Measurements from ENCODE around the gene AMBRA1.
A peak's percentile ranks its signal among the peaks of the same experiment; 100 is the strongest.

The AMBRA1 gene

GRCh38 chr11:46455834-46456233, 138.0 kb downstream of the AMBRA1 start:
- no peaks in the 10 kb centered on the region for H3K27me3 ChIP-seq (ENCODE audit: control insufficient read depth in 1 of 2, insufficient read depth in 1 of 2, low read length in 2 of 2)
- H2AFZ ChIP-seq (ENCODE audit: low read depth, low read length): no peak overlapping the region
- no peaks in the 10 kb centered on the region for H3K9me3 ChIP-seq (ENCODE audit: control insufficient read depth, low read length)
- no peak overlapping the region for H4K8ac ChIP-seq (ENCODE audit: low read length)
- H3K14ac ChIP-seq (ENCODE audit: low read length in 2 of 2): no peak overlapping the region
- no CpG with 5 or more reads among the region's 1 CpG for WGBS
- DNase-seq: no peak
- peaks cover 33% of the 10 kb centered on the region for H3K79me1 ChIP-seq (replicated peaks; ENCODE audit: low read length, poor library complexity, severe bottlenecking)
- H2BK120ac ChIP-seq (ENCODE audit: low read depth, low read length): no peak overlapping the region
- H3K18ac ChIP-seq (ENCODE audit: low read depth in 1 of 2, low read length in 2 of 2): no peak overlapping the region
- H3K4ac ChIP-seq (ENCODE audit: low read depth in 1 of 2, low read length in 2 of 2): no peak overlapping the region
- H2BK15ac ChIP-seq (ENCODE audit: low read depth, poor library complexity, severe bottlenecking): no peak overlapping the region
- H3K4me3 ChIP-seq (ENCODE audit: insufficient read depth in 1 of 2, low read depth in 1 of 2, low read length in 2 of 2): no peak overlapping the region
- no peak overlapping the region for H3K23ac ChIP-seq (ENCODE audit: low read length in 2 of 2)
- no peak overlapping the region for H3K4me2 ChIP-seq (ENCODE audit: low read length, poor library complexity, severe bottlenecking)
- H2BK5ac ChIP-seq (ENCODE audit: low read depth, low read length, poor library complexity, severe bottlenecking): no peak overlapping the region
- no peak overlapping the region for H4K91ac ChIP-seq (ENCODE audit: low read length)
- H2AK5ac ChIP-seq (ENCODE audit: low read length, severe bottlenecking): no peak overlapping the region
- no peaks in the 10 kb centered on the region for H3K4me1 ChIP-seq (ENCODE audit: control insufficient read depth, insufficient read depth, low read depth, low read length)
- no peak overlapping the region for H3K27ac ChIP-seq (ENCODE audit: low read length, poor library complexity, severe bottlenecking)
- no peak overlapping the region for H2BK12ac ChIP-seq (ENCODE audit: low read length in 2 of 2)
- H3K9ac ChIP-seq (ENCODE audit: low read length): no peak overlapping the region
- H3K36me3 ChIP-seq (ENCODE audit: control insufficient read depth in 1 of 2, insufficient read depth in 2 of 2, low read depth in 1 of 2, low read length in 2 of 2): no peaks in the 10 kb centered on the region

- Histone ChIP-seq H3K27me3 (ENCODE audit: control insufficient read depth in 1 of 2, insufficient read depth in 1 of 2, low read length in 2 of 2) (no peaks in the 10 kb centered on the region), H4K91ac (ENCODE audit: low read length) (no peak overlapping the region)
Observed at GRCh38 chr11:46452918-46453517, 140.8 kb downstream of the AMBRA1 start.

GRCh38 chr11:46451759-46452158, 142.1 kb downstream of the AMBRA1 start:
- no peak overlapping the region for H3K14ac ChIP-seq (ENCODE audit: low read length in 2 of 2)
- H2BK120ac ChIP-seq (ENCODE audit: low read depth, low read length): no peak overlapping the region
- no peak overlapping the region for H2AFZ ChIP-seq (ENCODE audit: low read depth, low read length)
- H2BK15ac ChIP-seq (ENCODE audit: low read depth, poor library complexity, severe bottlenecking): no peak overlapping the region
- no peak overlapping the region for H2BK12ac ChIP-seq (ENCODE audit: low read length in 2 of 2)
- H3K27me3 ChIP-seq (ENCODE audit: control insufficient read depth in 1 of 2, insufficient read depth in 1 of 2, low read length in 2 of 2): no peaks in the 10 kb centered on the region
- no peak overlapping the region for H3K9ac ChIP-seq (ENCODE audit: low read length)
- H3K4me2 ChIP-seq (ENCODE audit: low read length, poor library complexity, severe bottlenecking): no peak overlapping the region
- H4K8ac ChIP-seq (ENCODE audit: low read length): no peak overlapping the region
- no peak overlapping the region for H4K91ac ChIP-seq (ENCODE audit: low read length)
- H3K79me1 ChIP-seq (replicated peaks; ENCODE audit: low read length, poor library complexity, severe bottlenecking): peaks cover 25% of the 10 kb centered on the region
- no peaks in the 10 kb centered on the region for H3K36me3 ChIP-seq (ENCODE audit: control insufficient read depth in 1 of 2, insufficient read depth in 2 of 2, low read depth in 1 of 2, low read length in 2 of 2)
- no peak overlapping the region for H3K4ac ChIP-seq (ENCODE audit: low read depth in 1 of 2, low read length in 2 of 2)
- no peak overlapping the region for H3K18ac ChIP-seq (ENCODE audit: low read depth in 1 of 2, low read length in 2 of 2)
- H2BK5ac ChIP-seq (ENCODE audit: low read depth, low read length, poor library complexity, severe bottlenecking): no peak overlapping the region
- no peaks in the 10 kb centered on the region for H3K9me3 ChIP-seq (ENCODE audit: control insufficient read depth, low read length)
- no peak overlapping the region for H2AK5ac ChIP-seq (ENCODE audit: low read length, severe bottlenecking)
- H3K4me1 ChIP-seq (ENCODE audit: control insufficient read depth, insufficient read depth, low read depth, low read length): no peaks in the 10 kb centered on the region
- no peak for DNase-seq
- H3K27ac ChIP-seq (ENCODE audit: low read length, poor library complexity, severe bottlenecking): no peak overlapping the region
- H3K4me3 ChIP-seq (ENCODE audit: insufficient read depth in 1 of 2, low read depth in 1 of 2, low read length in 2 of 2): no peak overlapping the region
- H3K23ac ChIP-seq (ENCODE audit: low read length in 2 of 2): no peak overlapping the region

More at GRCh38 chr11:46452918-46453517, 140.8 kb downstream of the AMBRA1 start:
- H2BK120ac ChIP-seq (ENCODE audit: low read depth, low read length): no peak overlapping the region
- no peak overlapping the region for H3K23ac ChIP-seq (ENCODE audit: low read length in 2 of 2)
- no peak overlapping the region for H3K27ac ChIP-seq (ENCODE audit: low read length, poor library complexity, severe bottlenecking)
- no peak overlapping the region for H4K8ac ChIP-seq (ENCODE audit: low read length)
- H3K36me3 ChIP-seq (ENCODE audit: control insufficient read depth in 1 of 2, insufficient read depth in 2 of 2, low read depth in 1 of 2, low read length in 2 of 2): no peaks in the 10 kb centered on the region
- no peak overlapping the region for H2AFZ ChIP-seq (ENCODE audit: low read depth, low read length)
- H2BK15ac ChIP-seq (ENCODE audit: low read depth, poor library complexity, severe bottlenecking): no peak overlapping the region
- H3K9ac ChIP-seq (ENCODE audit: low read length): no peak overlapping the region
- H3K14ac ChIP-seq (ENCODE audit: low read length in 2 of 2): no peak overlapping the region
- H3K9me3 ChIP-seq (ENCODE audit: control insufficient read depth, low read length): no peaks in the 10 kb centered on the region
- H3K4ac ChIP-seq (ENCODE audit: low read depth in 1 of 2, low read length in 2 of 2): no peak overlapping the region
- no peak overlapping the region for H3K4me2 ChIP-seq (ENCODE audit: low read length, poor library complexity, severe bottlenecking)
- DNase-seq: peak; percentile 10
- H2BK12ac ChIP-seq (ENCODE audit: low read length in 2 of 2): no peak overlapping the region
- WGBS: 96% methylated on average over 3 of the region's 4 CpGs
- no peaks in the 10 kb centered on the region for H3K4me1 ChIP-seq (ENCODE audit: control insufficient read depth, insufficient read depth, low read depth, low read length)
- H2BK5ac ChIP-seq (ENCODE audit: low read depth, low read length, poor library complexity, severe bottlenecking): no peak overlapping the region
- H2AK5ac ChIP-seq (ENCODE audit: low read length, severe bottlenecking): no peak overlapping the region
- no peak overlapping the region for H3K4me3 ChIP-seq (ENCODE audit: insufficient read depth in 1 of 2, low read depth in 1 of 2, low read length in 2 of 2)
- peaks cover 29% of the 10 kb centered on the region for H3K79me1 ChIP-seq (replicated peaks; ENCODE audit: low read length, poor library complexity, severe bottlenecking)
- H3K18ac ChIP-seq (ENCODE audit: low read depth in 1 of 2, low read length in 2 of 2): no peak overlapping the region

- 78% methylated on average over 2 of the region's 3 CpGs for WGBS
- DNase-seq: no peak
Observed at GRCh38 chr11:46450846-46451477, 142.9 kb downstream of the AMBRA1 start.

More at GRCh38 chr11:46450846-46451477, 142.9 kb downstream of the AMBRA1 start:
- Histone ChIP-seq H4K8ac (ENCODE audit: low read length) (no peak overlapping the region), H3K4ac (ENCODE audit: low read depth in 1 of 2, low read length in 2 of 2) (no peak overlapping the region), H3K18ac (ENCODE audit: low read depth in 1 of 2, low read length in 2 of 2) (no peak overlapping the region), H3K9ac (ENCODE audit: low read length) (no peak overlapping the region), H3K4me3 (ENCODE audit: insufficient read depth in 1 of 2, low read depth in 1 of 2, low read length in 2 of 2) (no peak overlapping the region), H4K91ac (ENCODE audit: low read length) (no peak overlapping the region), H2BK5ac (ENCODE audit: low read depth, low read length, poor library complexity, severe bottlenecking) (no peak overlapping the region), H3K36me3 (ENCODE audit: control insufficient read depth in 1 of 2, insufficient read depth in 2 of 2, low read depth in 1 of 2, low read length in 2 of 2) (no peaks in the 10 kb centered on the region), H3K14ac (ENCODE audit: low read length in 2 of 2) (no peak overlapping the region), H3K79me1 (replicated peaks; ENCODE audit: low read length, poor library complexity, severe bottlenecking) (peaks cover 19% of the 10 kb centered on the region), H3K4me1 (ENCODE audit: control insufficient read depth, insufficient read depth, low read depth, low read length) (no peaks in the 10 kb centered on the region), H2BK15ac (ENCODE audit: low read depth, poor library complexity, severe bottlenecking) (no peak overlapping the region), H3K27me3 (ENCODE audit: control insufficient read depth in 1 of 2, insufficient read depth in 1 of 2, low read length in 2 of 2) (no peaks in the 10 kb centered on the region), H3K9me3 (ENCODE audit: control insufficient read depth, low read length) (no peaks in the 10 kb centered on the region), H2AK5ac (ENCODE audit: low read length, severe bottlenecking) (no peak overlapping the region), H3K23ac (ENCODE audit: low read length in 2 of 2) (no peak overlapping the region), H2AFZ (ENCODE audit: low read depth, low read length) (no peak overlapping the region), H2BK120ac (ENCODE audit: low read depth, low read length) (no peak overlapping the region), H3K4me2 (ENCODE audit: low read length, poor library complexity, severe bottlenecking) (no peak overlapping the region), H3K27ac (ENCODE audit: low read length, poor library complexity, severe bottlenecking) (no peak overlapping the region), H2BK12ac (ENCODE audit: low read length in 2 of 2) (no peak overlapping the region)
